ENCODE measurements around the gene TOMM7.

Gene TOMM7

GRCh38 chr7:22772885-22773284 lies 49.8 kb downstream of the TOMM7 start:
- TF ChIP-seq CTCF (conservative IDR thresholded peaks at IDR 0.05) = no peak
- H3K27ac ChIP-seq = no peak overlapping the region

GRCh38 chr7:22771872-22772228 lies 50.8 kb downstream of the TOMM7 start:
- TF ChIP-seq CTCF (conservative IDR thresholded peaks at IDR 0.05) = no peak
- H3K27ac ChIP-seq = no peak overlapping the region

- H3K27ac ChIP-seq = no peak overlapping the region
- no peak for TF ChIP-seq CTCF (conservative IDR thresholded peaks at IDR 0.05)
These were observed 51.3 kb downstream of the TOMM7 start for GRCh38 chr7:22771194-22771871.

- TF ChIP-seq CTCF (conservative IDR thresholded peaks at IDR 0.05) = no peak
- H3K27ac ChIP-seq = no peak overlapping the region
These were observed 57.0 kb downstream of the TOMM7 start for GRCh38 chr7:22765609-22766008.

Measured in VCaP (cell line).